ENCODE data around the gene MECR. TPM values are rescaled to one million over a fixed set of nuclear protein-coding genes. Genes with fewer than 3 reads are reported as not detected.

The MECR gene
- total RNA-seq, 6 donors from 2014 or later: 16.7 to 30.1 (median 18.5) TPM

GRCh38 chr1:29234471-29234870 is 3.7 kb upstream of the MECR start:
- WGBS, 2 donors: 55 to 100% methylated on average over 1 of the region's 1 CpG
- TF ChIP-seq POLR2AphosphoS5 (IDR thresholded peaks at IDR 0.05): no peak
- no peak for TF ChIP-seq EP300 (IDR thresholded peaks at IDR 0.05)
- no peak for TF ChIP-seq POLR2A (IDR thresholded peaks at IDR 0.05)
- no peak for TF ChIP-seq CTCF (IDR thresholded peaks at IDR 0.05)
- H3K27ac ChIP-seq: no peak overlapping the region
- peaks cover 0 to 21% (median 2%) of the 10 kb centered on the region in 4 donors for H3K27me3 ChIP-seq
- DNase-seq: no peak
- no peaks in the 10 kb centered on the region for H3K9me3 ChIP-seq
- no peak overlapping the region for H3K4me3 ChIP-seq
- H3K36me3 ChIP-seq: no peaks in the 10 kb centered on the region
- ATAC-seq (ENCODE audit: low FRiP score in 2 of 2): no peak
- H3K4me1 ChIP-seq: peaks cover 21 to 50% (median 40%) of the 10 kb centered on the region in 4 donors

GRCh38 chr1:29233693-29234092 is 3.0 kb upstream of the MECR start:
- no peak for TF ChIP-seq EP300 (IDR thresholded peaks at IDR 0.05)
- TF ChIP-seq CTCF (IDR thresholded peaks at IDR 0.05): no peak
- TF ChIP-seq POLR2AphosphoS5 (IDR thresholded peaks at IDR 0.05): no peak
- WGBS, 2 donors: 87 to 93% methylated on average over 4 of the region's 4 CpGs

GRCh38 chr1:29232387-29232786 is 1.7 kb upstream of the MECR start:
- DNase-seq (no peak), ATAC-seq (ENCODE audit: low FRiP score in 2 of 2) (no peak)
- TF ChIP-seq POLR2AphosphoS5 (IDR thresholded peaks at IDR 0.05) (no peak), EP300 (IDR thresholded peaks at IDR 0.05) (no peak), POLR2A (IDR thresholded peaks at IDR 0.05) (no peak), CTCF (IDR thresholded peaks at IDR 0.05) (no peak)
- H3K9me3 ChIP-seq: no peaks in the 10 kb centered on the region
- 63 to 75% methylated on average over 3 of the region's 3 CpGs for WGBS, 2 donors
- H3K27me3 ChIP-seq: peaks cover 0 to 10% (median 2%) of the 10 kb centered on the region in 4 donors
- no peak overlapping the region for H3K4me3 ChIP-seq
- H3K4me1 ChIP-seq: peaks cover 18 to 32% (median 27%) of the 10 kb centered on the region in 4 donors
- H3K36me3 ChIP-seq: no peaks in the 10 kb centered on the region
- no peak overlapping the region for H3K27ac ChIP-seq

More at GRCh38 chr1:29233693-29234092, 3.0 kb upstream of the MECR start:
- peaks cover 21 to 44% (median 36%) of the 10 kb centered on the region in 4 donors for H3K4me1 ChIP-seq
- H3K4me3 ChIP-seq: no peak overlapping the region
- no peak for ATAC-seq (ENCODE audit: low FRiP score in 2 of 2)
- no peaks in the 10 kb centered on the region for H3K9me3 ChIP-seq
- H3K36me3 ChIP-seq: no peaks in the 10 kb centered on the region
- no peak for DNase-seq
- no peak overlapping the region for H3K27ac ChIP-seq
- peaks cover 0 to 21% (median 2%) of the 10 kb centered on the region in 4 donors for H3K27me3 ChIP-seq

GRCh38 chr1:29230204-29230552 is 556 bp downstream of the MECR start:
- no peak for TF ChIP-seq POLR2A (IDR thresholded peaks at IDR 0.05)
- TF ChIP-seq POLR2AphosphoS5 (IDR thresholded peaks at IDR 0.05): no peak
- TF ChIP-seq EP300 (IDR thresholded peaks at IDR 0.05): no peak
- TF ChIP-seq CTCF (IDR thresholded peaks at IDR 0.05): no peak
- no peak for ATAC-seq (ENCODE audit: low FRiP score in 2 of 2)
- H3K36me3 ChIP-seq: no peaks in the 10 kb centered on the region
- DNase-seq: no peak
- H3K27me3 ChIP-seq: no peaks in the 10 kb centered on the region
- peak overlapping the region in 3 of 4 donors; percentile 67 to 71 (median 68) for H3K27ac ChIP-seq
- WGBS, 2 donors: 17 to 22% methylated on average over 4 of the region's 4 CpGs
- peaks cover 7 to 18% (median 12%) of the 10 kb centered on the region in 4 donors for H3K4me1 ChIP-seq
- H3K9me3 ChIP-seq: no peaks in the 10 kb centered on the region
- H3K4me3 ChIP-seq: peak overlapping the region; percentile 58 to 85 (median 72)

GRCh38 chr1:29227511-29227910 is 3.2 kb downstream of the MECR start:
- Histone ChIP-seq H3K27ac (no peak overlapping the region), H3K4me1 (peaks cover 7 to 18% (median 12%) of the 10 kb centered on the region in 4 donors), H3K36me3 (peaks cover 0 to 6% (median 0%) of the 10 kb centered on the region in 4 donors), H3K9me3 (no peaks in the 10 kb centered on the region), H3K27me3 (no peaks in the 10 kb centered on the region), H3K4me3 (no peak overlapping the region)
- WGBS, 2 donors: 93 to 96% methylated on average over 5 of the region's 5 CpGs
- DNase-seq: no peak
- no peak for ATAC-seq (ENCODE audit: low FRiP score in 2 of 2)
- TF ChIP-seq EP300 (IDR thresholded peaks at IDR 0.05): no peak
- no peak for TF ChIP-seq CTCF (IDR thresholded peaks at IDR 0.05)
- TF ChIP-seq POLR2A (IDR thresholded peaks at IDR 0.05): no peak
- TF ChIP-seq POLR2AphosphoS5 (IDR thresholded peaks at IDR 0.05): no peak

Measured in upper lobe of left lung (tissue), 6 donors.